Neuronal stem cell (in vitro differentiated cells): ENCODE data around the gene CCDC183.

Source experiments
- DNase-seq: peaks from one replicate; pipeline ENCODE4 v3.0.0-alpha.2; 2013; ENCODE audit warnings: low spot score
- H2AFZ ChIP-seq: one replicate; pipeline ENCODE4 v1.6.1; 2013; ENCODE audit warnings: mild to moderate bottlenecking, low read length, inconsistent platforms
- H2AK5ac ChIP-seq: 2 replicates; pipeline ENCODE4 v1.6.1; 2013; ENCODE audit warnings: low read depth, mild to moderate bottlenecking, inconsistent platforms, low read length, moderate library complexity, mixed read lengths
- H2BK120ac ChIP-seq: 2 replicates; pipeline ENCODE4 v1.6.1; 2013; ENCODE audit warnings: low read depth, mild to moderate bottlenecking, inconsistent platforms, low read length, moderate library complexity, mixed read lengths
- H2BK12ac ChIP-seq: one replicate; pipeline ENCODE4 v1.6.1; 2013; ENCODE audit warnings: low read length, inconsistent platforms
- H2BK15ac ChIP-seq: 2 replicates; pipeline ENCODE4 v1.6.1; 2013; ENCODE audit warnings: mild to moderate bottlenecking, low read length, inconsistent platforms, mixed read lengths
- H2BK5ac ChIP-seq: one replicate; pipeline ENCODE4 v1.6.1; 2013; ENCODE audit warnings: inconsistent platforms, mild to moderate bottlenecking, low read length, moderate library complexity
- H3K14ac ChIP-seq: one replicate; pipeline ENCODE4 v1.6.1; 2013; ENCODE audit warnings: low read length, inconsistent platforms
- H3K18ac ChIP-seq: 2 replicates; pipeline ENCODE4 v1.6.1; 2013; ENCODE audit warnings: low read length, inconsistent platforms
- H3K23ac ChIP-seq: 2 replicates; pipeline ENCODE4 v1.6.1; 2013; ENCODE audit warnings: low read depth, mild to moderate bottlenecking, mixed read lengths, low read length, inconsistent platforms; ENCODE audit not compliant: poor library complexity
- H3K27ac ChIP-seq: replicated peaks from 3 replicates; pipeline ENCODE4 v1.5.1; 2013; ENCODE audit warnings: low read length, inconsistent platforms
- H3K27me3 ChIP-seq, 3 experiments: 2 replicates each; pipeline ENCODE4 v1.6.1; 2013; ENCODE audit warnings: low read length in 3 of 3, mild to moderate bottlenecking in 2 of 3, inconsistent platforms in 1 of 3, low read depth in 1 of 3, mixed read lengths in 1 of 3, moderate library complexity in 1 of 3; ENCODE audit not compliant: control insufficient read depth in 3 of 3, insufficient read depth in 3 of 3
- H3K36me3 ChIP-seq, 2 donors: replicated peaks in 1 of 2; 2 replicates each; pipeline ENCODE4 v1.6.1; 2013; ENCODE audit warnings: low read length in 2 of 2; ENCODE audit not compliant: control insufficient read depth in 2 of 2, insufficient read depth in 2 of 2
- H3K4ac ChIP-seq: 2 replicates; pipeline ENCODE4 v1.6.1; 2013; ENCODE audit warnings: inconsistent platforms, mild to moderate bottlenecking, low read length, moderate library complexity
- H3K4me1 ChIP-seq, 2 donors: 1 replicate in 1 of 2; 2 replicates in 1 of 2; pipeline ENCODE4 v1.6.1; 2013; ENCODE audit warnings: low read length in 2 of 2, low read depth in 1 of 2; ENCODE audit not compliant: control insufficient read depth in 2 of 2, insufficient read depth in 1 of 2
- H3K4me2 ChIP-seq: one replicate; pipeline ENCODE4 v1.6.1; 2013; ENCODE audit warnings: mild to moderate bottlenecking, low read length, inconsistent platforms; ENCODE audit not compliant: insufficient read depth, poor library complexity, severe bottlenecking
- H3K4me3 ChIP-seq, 2 donors: 2 replicates each; pipeline ENCODE4 v1.5.1; 2013; ENCODE audit warnings: low read length in 2 of 2, mild to moderate bottlenecking in 2 of 2, inconsistent platforms in 1 of 2, moderate library complexity in 1 of 2
- H3K79me1 ChIP-seq: one replicate; pipeline ENCODE4 v1.6.1; 2013; ENCODE audit warnings: low read depth, mild to moderate bottlenecking, inconsistent platforms, low read length, moderate library complexity
- H3K9ac ChIP-seq: one replicate; pipeline ENCODE4 v1.6.1; 2013; ENCODE audit warnings: mild to moderate bottlenecking, low read depth, low read length, inconsistent platforms; ENCODE audit not compliant: poor library complexity
- H3K9me3 ChIP-seq, 2 donors: replicated peaks in 1 of 2; 2 replicates each; pipeline versions ENCODE3 to v1.6.1; 2013; ENCODE audit warnings: low read length in 2 of 2, mild to moderate bottlenecking in 2 of 2, inconsistent platforms in 1 of 2, low read depth in 1 of 2, mixed read lengths in 1 of 2, moderate library complexity in 1 of 2; ENCODE audit not compliant: control insufficient read depth in 2 of 2, insufficient read depth in 1 of 2
- H4K8ac ChIP-seq: one replicate; pipeline ENCODE4 v1.6.1; 2013; ENCODE audit warnings: low read depth, mild to moderate bottlenecking, inconsistent platforms, low read length, moderate library complexity
- H4K91ac ChIP-seq: one replicate; pipeline ENCODE4 v1.6.1; 2013; ENCODE audit warnings: low read length, low read depth, mild to moderate bottlenecking, inconsistent platforms; ENCODE audit not compliant: poor library complexity
- WGBS, 2 donors: extraction: QIAGEN DNeasy Blood & Tissue Kit; methylation state at CpG; one replicate each; pipeline ENCODE4 v1.1.7; 2013; ENCODE audit warnings: missing lambda C conversion rate in 2 of 2, mixed read lengths in 1 of 2; ENCODE audit not compliant: insufficient read length in 2 of 2, insufficient replicate concordance in 1 of 2; ENCODE audit errors: extremely low coverage in 2 of 2; 5-methylcytosine and 5-hydroxymethylcytosine counted together

CCDC183 gene

DNA sequence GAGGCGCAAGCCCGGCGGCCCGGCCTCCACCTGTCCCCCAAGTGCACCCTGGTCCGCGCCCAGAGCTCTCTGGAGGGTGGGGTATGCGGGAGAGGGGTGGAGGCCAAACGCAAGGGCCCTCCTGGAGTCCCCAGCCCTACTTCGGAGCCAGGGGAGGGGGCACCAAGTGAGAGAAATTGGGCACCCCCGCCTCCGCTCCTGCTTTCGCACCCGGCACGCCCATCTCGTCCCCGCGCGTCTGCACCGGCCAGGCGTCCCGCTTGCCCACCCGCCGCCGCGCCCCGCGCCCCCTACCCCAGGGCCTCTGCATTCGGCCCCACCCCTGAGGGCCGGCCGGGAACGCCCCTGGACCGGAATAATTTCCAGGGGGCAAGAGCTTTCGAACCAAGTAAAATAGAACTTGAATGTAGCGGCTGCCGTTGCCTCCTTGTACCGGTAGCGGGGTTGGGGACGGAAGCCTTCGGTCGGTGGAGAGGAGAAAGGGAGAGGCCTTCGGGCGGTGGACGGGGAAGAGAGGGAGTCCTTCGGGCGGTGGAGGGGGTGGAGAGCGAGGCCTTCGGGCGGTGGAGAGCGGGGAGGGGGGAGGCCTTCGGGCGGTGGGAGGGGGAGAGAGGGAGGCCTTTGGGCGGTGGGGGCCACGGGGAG lies 52.4 kb downstream of the CCDC183 start:
- H3K4me2 ChIP-seq, result peak overlapping the region; percentile 98
- peak overlapping the region; percentile 90 for H2BK12ac ChIP-seq
- WGBS, 2 donors, result no CpG with 5 or more reads among the region's 53 CpGs
- peak overlapping the region; percentile 97 for H2AFZ ChIP-seq
- H3K27me3 ChIP-seq, result peaks cover 0 to 15% (median 11%) of the 10 kb centered on the region in 3 experiments
- H3K4me3 ChIP-seq, result peak overlapping the region; percentile 89 to 96
- peak; percentile 27 for DNase-seq
- H2BK120ac ChIP-seq, result peak overlapping the region; percentile 96
- peaks cover 9 to 19% of the 10 kb centered on the region in 2 donors for H3K4me1 ChIP-seq
- peak overlapping the region; percentile 97 for H3K18ac ChIP-seq
- peaks cover 24% of the 10 kb centered on the region for H3K79me1 ChIP-seq
- peak overlapping the region; percentile 95 for H3K9ac ChIP-seq
- no peak overlapping the region for H4K91ac ChIP-seq
- peak overlapping the region; percentile 94 for H3K27ac ChIP-seq
- H3K4ac ChIP-seq, result peak overlapping the region; percentile 26
- peak overlapping the region; percentile 100 for H2AK5ac ChIP-seq
- H2BK5ac ChIP-seq, result peak overlapping the region; percentile 99
- peak overlapping the region; percentile 99 for H3K23ac ChIP-seq
- peak overlapping the region; percentile 98 for H3K14ac ChIP-seq
- H2BK15ac ChIP-seq, result peak overlapping the region; percentile 96
- H4K8ac ChIP-seq, result peak overlapping the region; percentile 43
- H3K36me3 ChIP-seq, result peaks cover 16 to 26% of the 10 kb centered on the region in 2 donors
- H3K9me3 ChIP-seq, result peaks cover 0 to 6% of the 10 kb centered on the region in 2 donors

DNA sequence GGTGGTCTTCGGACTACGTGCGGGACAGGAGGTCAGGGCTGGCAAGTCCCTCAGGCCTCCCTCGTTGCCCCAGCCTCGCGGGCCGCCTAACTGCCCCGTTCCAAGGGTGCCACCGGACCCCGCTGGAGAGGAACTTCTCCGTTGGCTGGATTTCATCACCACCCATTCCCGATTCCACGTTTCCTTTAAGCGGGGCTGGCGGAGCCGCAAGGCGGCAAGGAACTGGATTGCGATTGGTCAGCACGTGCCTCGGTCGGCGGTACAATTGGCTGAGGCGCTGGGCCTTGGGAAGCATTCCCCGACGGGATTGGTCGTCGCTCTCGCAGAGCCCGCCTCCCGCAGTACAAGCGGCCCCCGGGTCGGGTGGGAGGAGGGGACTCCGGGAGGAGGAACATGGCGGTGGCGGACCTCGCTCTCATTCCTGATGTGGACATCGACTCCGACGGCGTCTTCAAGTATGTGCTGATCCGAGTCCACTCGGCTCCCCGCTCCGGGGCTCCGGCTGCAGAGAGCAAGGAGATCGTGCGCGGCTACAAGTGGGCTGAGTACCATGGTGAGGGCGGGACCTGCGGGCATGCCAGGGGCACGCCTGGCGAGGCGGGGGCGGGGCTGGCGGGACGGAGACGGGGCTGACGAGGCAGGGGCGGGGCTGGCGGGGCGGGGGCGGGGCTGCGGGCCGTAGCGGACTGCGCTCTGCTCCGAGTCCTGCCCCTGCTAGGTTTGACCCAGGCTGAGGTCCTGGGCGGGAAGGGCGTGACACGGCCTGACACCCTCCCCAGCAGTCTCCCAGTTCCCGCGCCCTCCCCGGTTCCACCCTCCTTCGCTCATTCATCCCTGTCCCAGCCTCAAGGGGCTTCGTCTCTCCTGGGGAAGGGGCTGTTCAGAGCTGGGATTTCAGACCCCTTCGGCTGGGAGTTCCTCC lies 53.2 kb downstream of the CCDC183 start, which contains the start of gene PHPT1:
Gene PHPT1, plus strand, starts transcription at position 372 of the 922 bp plus-strand sequence. Its CDS starts 22 bp downstream, at position 394.
- DNase-seq, result peak; percentile 98
- Histone ChIP-seq H3K79me1 (peaks cover 24% of the 10 kb centered on the region), H3K4me3 (peak within 1 kb of the TSS; percentile 96), H3K9me3 (peaks cover 0 to 6% of the 10 kb centered on the region in 2 donors), H3K4me2 (peak within 1 kb of the TSS; percentile 98), H2BK5ac (peak within 1 kb of the TSS; percentile 99), H2BK12ac (peak within 1 kb of the TSS; percentile 90), H3K23ac (peak within 1 kb of the TSS; percentile 99), H3K27me3 (peaks cover 0 to 15% (median 11%) of the 10 kb centered on the region in 3 experiments), H3K36me3 (peaks cover 16 to 26% of the 10 kb centered on the region in 2 donors), H3K4ac (peak within 1 kb of the TSS; percentile 37), H4K8ac (peak within 1 kb of the TSS; percentile 43), H3K18ac (peak within 1 kb of the TSS; percentile 100), H2BK15ac (peak within 1 kb of the TSS; percentile 96), H2BK120ac (peak within 1 kb of the TSS; percentile 96), H3K4me1 (peaks cover 9 to 19% of the 10 kb centered on the region in 2 donors), H2AFZ (peak within 1 kb of the TSS; percentile 97), H3K14ac (peak within 1 kb of the TSS; percentile 98), H4K91ac (no peak within 1 kb of the TSS), H2AK5ac (peak within 1 kb of the TSS; percentile 100), H3K27ac (peak within 1 kb of the TSS; percentile 98), H3K9ac (peak within 1 kb of the TSS; percentile 95)
- WGBS, 2 donors, result no CpG with 5 or more reads among the region's 77 CpGs

DNA sequence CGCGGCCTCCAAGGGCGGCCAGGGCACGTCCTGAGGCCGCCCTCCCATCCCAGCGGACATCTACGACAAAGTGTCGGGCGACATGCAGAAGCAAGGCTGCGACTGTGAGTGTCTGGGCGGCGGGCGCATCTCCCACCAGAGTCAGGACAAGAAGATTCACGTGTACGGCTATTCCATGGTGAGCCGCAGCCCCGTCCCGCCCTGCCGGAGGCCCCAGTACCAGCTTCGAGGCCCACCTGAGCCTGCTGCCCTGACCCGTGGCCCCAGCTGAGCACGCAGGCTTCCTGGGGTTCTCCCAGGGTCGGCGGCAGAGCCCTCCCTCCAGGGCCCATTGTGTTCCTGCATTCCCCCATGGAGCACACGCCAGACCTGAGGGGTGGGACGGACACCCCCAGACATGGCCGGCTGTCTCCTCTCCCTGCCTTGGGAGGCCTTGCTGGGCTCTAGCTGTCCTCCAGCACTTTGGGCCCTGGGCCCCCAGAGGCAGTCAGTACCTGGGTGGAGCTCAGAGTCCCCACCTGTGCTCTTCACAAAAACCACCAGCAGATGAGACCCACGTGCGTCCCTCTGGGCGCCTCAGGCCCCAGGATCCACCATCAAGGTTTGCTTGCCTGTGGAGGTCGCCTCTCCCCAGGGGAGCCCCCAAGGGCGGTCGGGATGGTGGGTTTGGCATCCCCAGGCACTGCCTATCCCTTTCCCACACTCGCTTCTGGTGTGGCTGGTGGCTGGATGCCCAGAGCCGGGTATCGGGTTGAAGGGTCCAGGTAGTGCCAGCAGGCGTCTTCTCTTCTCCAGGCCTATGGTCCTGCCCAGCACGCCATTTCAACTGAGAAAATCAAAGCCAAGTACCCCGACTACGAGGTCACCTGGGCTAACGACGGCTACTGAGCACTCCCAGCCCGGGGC lies 54.1 kb downstream of the CCDC183 start:
- Histone ChIP-seq H2BK12ac (peak overlapping the region; percentile 4), H3K9ac (peak overlapping the region; percentile 88), H2AK5ac (peak overlapping the region; percentile 100), H3K4me3 (peak overlapping the region; percentile 86 to 96), H3K27ac (peak overlapping the region; percentile 63), H3K14ac (peak overlapping the region; percentile 21), H2BK120ac (peak overlapping the region; percentile 5), H4K8ac (no peak overlapping the region), H3K79me1 (peaks cover 23% of the 10 kb centered on the region), H2AFZ (no peak overlapping the region), H3K4me2 (peak overlapping the region; percentile 86), H3K18ac (peak overlapping the region; percentile 78), H3K9me3 (peaks cover 0 to 6% of the 10 kb centered on the region in 2 donors), H2BK5ac (peak overlapping the region; percentile 84), H2BK15ac (peak overlapping the region; percentile 96), H3K36me3 (peaks cover 16 to 26% of the 10 kb centered on the region in 2 donors), H3K27me3 (peaks cover 0 to 15% (median 11%) of the 10 kb centered on the region in 3 experiments), H4K91ac (no peak overlapping the region), H3K4me1 (peaks cover 9 to 19% of the 10 kb centered on the region in 2 donors), H3K4ac (peak overlapping the region; percentile 37), H3K23ac (peak overlapping the region; percentile 97)
- no CpG with 5 or more reads among the region's 43 CpGs for WGBS, 2 donors
- peak; percentile 46 for DNase-seq
